ENCODE results near the gene STIM1.
A peak's percentile ranks its signal among the peaks of the same experiment; 100 is the strongest.

The STIM1 gene

DNA sequence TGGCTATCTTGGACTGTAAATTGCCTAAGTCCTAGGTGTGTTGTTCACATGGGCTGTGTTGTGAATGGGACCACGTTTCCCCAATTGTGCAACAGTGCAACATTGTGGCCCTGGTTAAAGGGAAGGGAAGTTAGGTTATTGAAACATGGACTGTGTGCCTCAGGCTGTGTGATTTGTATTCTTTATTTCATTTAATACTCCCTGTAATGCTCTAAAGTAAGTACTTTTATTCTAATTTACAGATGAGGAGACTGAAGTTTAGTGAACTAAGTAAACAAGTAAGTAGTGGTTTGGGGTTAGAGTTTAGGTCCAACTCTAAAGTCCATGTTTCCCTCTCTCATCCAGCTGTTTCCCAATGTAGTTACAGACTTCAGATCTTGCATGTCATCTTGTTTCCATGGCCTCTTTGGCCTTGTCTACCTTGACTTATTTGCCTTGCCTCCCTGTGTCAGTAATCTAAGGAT is 77.7 kb downstream of the STIM1 start:
- no peak for DNase-seq
- in situ Hi-C loops (cut with MboI; ENCODE audit: low pct_unique_long_range_greater_than_20kb, low sequenced_read_pairs) = no loop called here

DNA sequence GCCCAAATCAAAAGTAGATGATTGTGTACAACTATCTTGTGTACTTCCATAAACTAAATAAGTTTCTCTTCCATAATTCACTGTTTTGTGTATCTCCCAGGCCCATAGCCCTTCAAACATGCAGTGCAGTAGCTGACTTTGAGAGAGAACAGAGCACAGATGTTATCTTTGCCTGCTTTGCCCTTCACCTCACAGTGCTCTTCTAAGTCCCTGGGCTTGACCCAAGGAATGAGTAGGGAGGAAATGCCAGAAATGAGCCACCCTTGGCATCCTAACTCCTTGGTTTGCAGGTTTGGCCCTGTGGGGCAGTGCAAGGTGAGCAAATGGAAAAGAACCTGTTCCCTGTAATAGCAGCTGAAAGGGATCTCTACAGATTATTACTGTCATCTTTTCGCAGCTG is 79.2 kb downstream of the STIM1 start:
- in situ Hi-C loops (cut with MboI; ENCODE audit: low pct_unique_long_range_greater_than_20kb, low sequenced_read_pairs) = no loop called here

DNA sequence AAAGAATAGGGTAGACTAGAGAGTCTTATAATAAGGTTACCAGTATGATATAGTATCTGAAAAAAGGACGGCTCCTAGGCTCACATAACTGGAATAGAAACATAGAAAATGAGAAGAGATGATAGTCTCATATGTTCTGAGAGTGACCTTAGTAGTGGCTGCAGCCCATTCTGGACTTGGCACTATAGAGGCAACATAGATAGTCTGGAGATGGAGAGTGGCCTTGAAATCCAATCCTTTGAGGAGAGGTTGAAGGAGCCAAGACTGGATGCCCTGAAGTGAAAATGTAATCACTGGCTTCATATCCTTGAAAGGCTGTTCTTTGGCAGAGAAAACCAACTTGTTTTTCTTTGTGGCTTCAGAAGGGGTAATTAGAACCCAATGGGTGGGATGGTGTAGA is 81.1 kb downstream of the STIM1 start:
- in situ Hi-C loops (cut with MboI; ENCODE audit: low pct_unique_long_range_greater_than_20kb, low sequenced_read_pairs) = no loop called here
- no peak for DNase-seq

More for the DNA sequence above, 79.2 kb downstream of the STIM1 start:
- no peak for DNase-seq

DNA sequence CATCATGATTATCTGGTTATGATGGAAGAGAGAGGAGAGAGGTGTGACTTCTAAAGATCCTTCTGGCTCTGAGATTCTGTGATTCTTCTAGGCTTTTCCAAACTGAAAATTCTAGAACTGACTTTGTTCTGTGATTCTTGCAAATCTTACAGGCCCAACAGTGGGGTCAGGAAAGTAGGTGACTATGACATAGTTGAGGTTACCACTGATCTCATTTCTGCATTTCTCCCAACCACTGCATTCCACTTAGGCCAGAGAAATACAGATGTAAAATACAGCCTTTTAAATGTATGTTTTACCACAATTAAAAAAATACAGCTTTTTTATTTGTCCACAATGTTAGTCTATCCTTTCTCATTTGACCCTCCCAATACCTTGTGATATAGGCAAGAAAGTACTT is 83.7 kb downstream of the STIM1 start:
- DNase-seq = no peak
- in situ Hi-C loops (cut with MboI; ENCODE audit: low pct_unique_long_range_greater_than_20kb, low sequenced_read_pairs) = no loop called here

DNA sequence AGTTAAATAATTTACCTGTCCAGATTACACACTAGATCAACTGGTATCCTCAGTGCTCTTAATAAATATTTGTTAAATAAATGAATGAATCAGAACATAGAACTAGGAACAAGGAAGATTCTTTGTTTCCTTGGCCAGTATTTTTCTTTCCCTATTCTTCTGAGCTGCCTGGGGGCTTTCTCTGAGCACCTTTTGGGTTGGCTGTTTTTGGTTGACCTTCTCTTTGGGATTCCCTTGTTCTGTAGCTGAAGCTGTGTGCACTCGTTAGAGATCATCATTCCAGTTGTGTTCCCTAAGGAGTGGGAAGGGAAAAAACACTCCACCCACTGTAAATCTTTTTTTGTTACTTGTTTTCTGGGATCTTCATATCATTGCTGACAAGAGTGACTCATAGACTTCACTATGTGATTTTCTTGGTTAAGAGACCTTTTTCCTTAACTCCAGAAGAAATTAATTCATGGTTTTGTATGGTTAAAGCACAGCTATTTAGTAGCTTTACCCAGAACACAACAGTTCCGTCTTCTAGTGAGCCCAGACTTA is 84.3 kb downstream of the STIM1 start:
- no peak for DNase-seq
- in situ Hi-C loops (cut with MboI; ENCODE audit: low pct_unique_long_range_greater_than_20kb, low sequenced_read_pairs) = no loop called here

DNA sequence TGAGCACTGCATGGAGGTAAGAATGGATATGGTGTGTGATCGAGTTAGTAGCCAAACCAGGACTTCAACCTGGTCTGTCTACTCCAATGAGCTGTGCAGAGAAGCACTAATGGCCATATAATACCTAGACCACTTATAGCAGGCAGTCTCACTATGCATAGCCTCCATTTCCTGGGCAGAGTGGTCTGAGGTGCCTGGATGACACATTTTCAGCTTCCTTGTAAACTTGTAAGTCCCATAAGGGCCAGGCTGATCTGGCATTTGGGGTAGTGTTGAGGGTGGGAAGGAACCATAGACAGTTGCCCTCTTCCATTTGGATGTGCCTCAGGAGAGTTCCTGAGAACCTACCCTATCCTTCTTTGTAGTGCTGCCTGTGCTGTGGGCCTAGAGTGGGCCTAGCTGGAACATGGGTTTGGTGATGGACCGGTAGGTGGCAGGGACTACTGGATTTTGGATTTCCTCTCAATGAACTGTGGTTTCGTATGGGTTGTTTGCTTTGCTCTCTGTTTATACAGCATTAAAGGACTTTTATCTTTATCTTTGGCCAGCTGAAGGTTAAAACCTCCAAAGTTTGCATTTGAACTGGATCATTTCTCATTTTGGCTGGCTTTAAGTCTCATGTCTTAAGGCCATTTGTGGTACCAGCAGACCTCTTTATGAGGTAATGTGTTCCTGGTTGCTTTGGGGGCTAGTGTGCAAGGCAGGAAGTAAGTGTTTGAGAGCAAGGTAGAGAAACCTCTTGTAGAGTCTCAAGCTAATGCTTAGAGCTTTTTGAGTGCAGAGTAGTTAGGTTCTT is 86.9 kb downstream of the STIM1 start:
- in situ Hi-C loops (cut with MboI; ENCODE audit: low pct_unique_long_range_greater_than_20kb, low sequenced_read_pairs) = no loop called here
- peak; percentile 16 for DNase-seq

DNA sequence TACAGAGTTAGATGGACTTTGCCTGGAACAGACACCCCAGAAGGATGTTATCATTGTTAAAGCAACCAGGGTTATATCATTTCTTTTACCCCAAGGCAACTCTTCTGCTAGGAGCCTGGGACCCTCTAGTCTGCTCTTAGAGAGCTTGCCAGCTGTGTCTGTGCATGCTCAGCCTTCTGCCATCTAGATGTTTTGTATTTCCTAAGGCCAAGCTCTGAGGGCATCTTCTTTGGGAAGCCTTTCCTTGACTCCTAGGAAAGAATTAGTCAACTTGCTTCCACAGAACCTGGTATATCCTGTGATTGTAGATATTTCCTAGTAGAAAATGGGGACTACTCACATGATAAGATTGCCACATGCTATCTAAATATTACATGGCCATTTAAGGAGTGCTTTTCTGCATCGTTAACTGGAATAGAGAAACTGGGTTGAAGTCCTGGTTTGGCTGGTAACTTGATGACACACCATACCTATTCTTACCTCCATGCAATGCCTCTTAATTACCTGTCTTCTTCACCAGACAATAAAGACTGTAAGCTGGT is 87.6 kb downstream of the STIM1 start:
- DNase-seq = no peak
- in situ Hi-C loops (cut with MboI; ENCODE audit: low pct_unique_long_range_greater_than_20kb, low sequenced_read_pairs) = no loop called here

DNA sequence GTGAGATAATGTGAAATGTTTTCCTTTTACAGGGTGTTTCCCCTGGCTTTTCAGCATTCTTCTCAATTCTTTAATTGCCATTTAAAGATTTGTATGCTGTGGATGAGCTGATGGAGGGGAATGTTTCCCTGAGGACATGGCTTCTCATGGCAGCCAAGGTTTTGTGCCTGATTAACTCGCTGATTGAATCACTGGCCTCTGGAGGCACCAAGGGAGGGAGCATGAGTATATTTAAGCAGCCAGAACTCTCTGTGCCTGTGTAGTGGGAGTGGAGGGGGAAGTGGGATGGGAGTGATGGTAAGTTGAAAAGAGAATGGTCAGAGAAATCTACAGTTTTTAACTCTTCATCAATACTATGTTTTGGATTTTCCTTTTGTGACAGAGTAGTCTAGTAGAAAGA is 88.7 kb downstream of the STIM1 start:
- DNase-seq = no peak
- in situ Hi-C loops (cut with MboI; ENCODE audit: low pct_unique_long_range_greater_than_20kb, low sequenced_read_pairs) = no loop called here

DNA sequence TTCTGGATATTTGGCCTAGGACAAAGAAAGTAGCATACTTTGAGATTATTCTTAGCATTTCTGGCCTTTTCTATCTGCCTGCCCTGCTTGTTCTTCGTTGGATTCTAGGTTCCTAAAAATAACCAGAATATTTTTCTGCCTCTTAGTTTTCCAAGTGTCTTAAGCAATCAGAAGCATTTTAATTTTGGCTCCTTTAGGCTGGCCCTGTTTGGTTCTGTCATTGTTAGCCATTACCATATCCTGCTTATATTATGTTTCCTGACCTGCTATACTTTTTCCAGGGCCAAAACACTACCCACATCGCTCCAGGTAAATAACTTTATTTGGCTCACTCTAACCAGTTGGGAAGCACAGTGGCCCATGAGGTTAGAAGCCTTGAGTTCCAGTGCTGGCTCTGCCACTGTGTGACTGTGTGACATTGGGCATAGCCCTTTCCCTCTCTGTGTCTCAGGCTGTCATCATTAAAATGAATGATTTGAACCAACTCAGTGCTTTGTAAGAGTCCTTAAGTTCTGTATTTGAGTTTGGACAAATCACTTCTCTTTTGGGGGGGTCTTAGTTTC is 91.1 kb downstream of the STIM1 start:
- no peak for DNase-seq
- in situ Hi-C loops (cut with MboI; ENCODE audit: low pct_unique_long_range_greater_than_20kb, low sequenced_read_pairs) = no loop called here

DNA sequence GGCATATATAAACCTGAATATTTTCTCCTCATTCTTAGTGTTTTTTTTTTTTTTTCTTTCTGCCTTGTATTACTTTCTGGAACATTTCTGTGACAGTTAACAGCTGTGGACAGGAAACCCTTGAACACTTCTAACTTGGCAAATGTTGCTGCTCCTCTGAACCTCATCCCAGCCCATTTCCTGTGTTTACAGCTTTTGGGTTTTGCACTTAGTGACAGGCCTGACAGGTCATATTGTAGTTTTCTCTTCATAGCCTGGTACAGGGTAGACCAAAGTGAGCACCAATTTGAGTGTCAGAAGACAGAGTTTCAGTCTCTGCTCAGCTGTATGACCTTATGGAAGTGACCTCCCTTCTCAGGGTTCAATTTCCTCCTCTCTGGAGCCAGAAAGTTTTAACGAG is 91.6 kb downstream of the STIM1 start:
- peak; percentile 81 for DNase-seq
- in situ Hi-C loops (cut with MboI; ENCODE audit: low pct_unique_long_range_greater_than_20kb, low sequenced_read_pairs) = no loop called here

DNA sequence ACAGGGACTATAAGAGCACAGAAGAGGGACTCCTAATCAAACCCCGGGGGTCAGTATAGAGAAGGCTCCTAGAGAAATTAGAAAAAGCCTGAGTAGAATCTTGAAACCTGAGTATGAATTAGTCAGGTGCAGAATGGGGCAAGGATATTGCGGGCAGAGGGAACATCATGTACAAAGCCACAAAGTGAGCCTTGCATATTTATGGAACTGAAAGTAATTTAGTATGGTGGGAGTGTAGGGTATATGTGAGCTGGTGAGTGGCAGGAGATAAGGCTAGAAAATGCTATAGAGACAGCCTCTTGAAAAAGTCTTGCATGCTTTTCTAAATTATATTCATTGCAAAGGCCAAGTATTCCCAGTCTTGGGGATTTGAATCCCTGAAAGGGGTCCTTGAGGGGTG is 93.7 kb downstream of the STIM1 start:
- in situ Hi-C loops (cut with MboI; ENCODE audit: low pct_unique_long_range_greater_than_20kb, low sequenced_read_pairs) = no loop called here
- peak; percentile 75 for DNase-seq

DNA sequence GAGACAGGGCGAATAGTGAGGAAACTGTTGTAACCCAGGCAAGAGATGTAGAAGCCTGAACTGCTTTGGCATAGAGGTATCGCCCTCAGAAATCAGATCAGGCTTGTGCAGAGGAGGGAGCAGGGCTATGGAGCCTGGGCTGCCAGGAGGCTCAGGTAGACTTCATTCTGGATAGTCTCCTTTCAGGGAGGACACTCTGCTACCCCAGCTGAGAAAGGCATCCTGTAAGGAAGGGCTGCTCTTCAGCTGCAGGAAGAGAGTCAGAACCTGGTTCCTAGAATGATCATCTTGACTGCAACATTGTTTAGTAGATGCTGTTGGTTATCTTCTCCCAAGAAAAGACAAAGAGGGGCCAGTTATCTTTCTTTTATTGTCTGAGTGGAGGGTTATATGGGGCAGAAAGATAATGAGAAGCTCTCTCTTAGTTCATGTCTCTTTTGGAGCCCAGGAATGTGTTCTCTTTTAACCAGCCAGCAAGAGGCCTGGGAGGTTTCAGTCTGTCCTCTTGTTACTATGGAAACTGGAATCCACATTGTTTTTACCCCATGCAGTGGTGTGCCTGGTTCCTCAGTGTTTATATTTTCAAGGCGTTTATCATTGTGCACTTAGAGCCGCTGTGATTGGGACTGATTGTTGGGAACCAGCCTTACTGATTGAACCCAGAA is 95.7 kb downstream of the STIM1 start:
- in situ Hi-C loops (cut with MboI; ENCODE audit: low pct_unique_long_range_greater_than_20kb, low sequenced_read_pairs) = no loop called here
- DNase-seq = no peak

DNA sequence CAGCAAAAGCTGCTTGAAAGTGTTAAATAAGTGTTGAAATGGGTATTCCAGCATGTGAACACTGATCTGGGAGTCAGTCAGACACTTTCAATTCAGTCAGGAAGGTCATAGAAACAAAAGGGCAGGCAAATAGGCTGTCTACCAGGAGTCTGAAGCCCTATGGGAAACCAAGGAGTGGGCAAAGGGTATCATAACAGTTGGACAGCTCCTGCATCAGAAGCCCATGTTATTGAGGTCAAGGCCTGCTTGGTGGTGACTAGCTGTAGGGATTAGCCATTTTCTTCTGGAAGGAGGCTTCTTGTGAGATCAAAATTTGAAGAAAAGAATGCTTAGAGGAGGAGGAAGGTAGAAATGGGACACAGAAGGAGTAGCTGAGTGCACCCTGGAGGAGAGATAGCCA is 97.3 kb downstream of the STIM1 start:
- DNase-seq = no peak
- in situ Hi-C loops (cut with MboI; ENCODE audit: low pct_unique_long_range_greater_than_20kb, low sequenced_read_pairs) = no loop called here

DNA sequence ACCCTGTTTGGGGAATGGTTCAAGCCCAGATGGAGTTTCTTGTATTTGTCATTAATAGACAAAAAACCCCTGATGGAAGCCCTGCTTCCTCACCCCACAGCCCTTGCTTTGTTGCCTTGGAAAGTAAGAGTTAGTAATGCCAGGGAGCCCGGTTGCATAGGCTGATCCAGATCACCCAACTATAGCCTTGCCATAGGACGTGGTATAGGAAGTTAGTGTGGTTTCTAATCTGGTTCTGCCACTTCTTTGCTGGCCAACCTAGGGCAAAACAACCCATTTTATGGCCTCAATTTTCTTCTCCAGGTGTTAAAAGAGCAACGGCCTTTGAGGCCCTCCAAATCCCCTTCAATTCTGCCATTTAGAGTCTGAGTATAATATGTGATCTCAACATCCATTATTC is 97.9 kb downstream of the STIM1 start:
- DNase-seq = no peak
- in situ Hi-C loops (cut with MboI; ENCODE audit: low pct_unique_long_range_greater_than_20kb, low sequenced_read_pairs) = no loop called here

DNA sequence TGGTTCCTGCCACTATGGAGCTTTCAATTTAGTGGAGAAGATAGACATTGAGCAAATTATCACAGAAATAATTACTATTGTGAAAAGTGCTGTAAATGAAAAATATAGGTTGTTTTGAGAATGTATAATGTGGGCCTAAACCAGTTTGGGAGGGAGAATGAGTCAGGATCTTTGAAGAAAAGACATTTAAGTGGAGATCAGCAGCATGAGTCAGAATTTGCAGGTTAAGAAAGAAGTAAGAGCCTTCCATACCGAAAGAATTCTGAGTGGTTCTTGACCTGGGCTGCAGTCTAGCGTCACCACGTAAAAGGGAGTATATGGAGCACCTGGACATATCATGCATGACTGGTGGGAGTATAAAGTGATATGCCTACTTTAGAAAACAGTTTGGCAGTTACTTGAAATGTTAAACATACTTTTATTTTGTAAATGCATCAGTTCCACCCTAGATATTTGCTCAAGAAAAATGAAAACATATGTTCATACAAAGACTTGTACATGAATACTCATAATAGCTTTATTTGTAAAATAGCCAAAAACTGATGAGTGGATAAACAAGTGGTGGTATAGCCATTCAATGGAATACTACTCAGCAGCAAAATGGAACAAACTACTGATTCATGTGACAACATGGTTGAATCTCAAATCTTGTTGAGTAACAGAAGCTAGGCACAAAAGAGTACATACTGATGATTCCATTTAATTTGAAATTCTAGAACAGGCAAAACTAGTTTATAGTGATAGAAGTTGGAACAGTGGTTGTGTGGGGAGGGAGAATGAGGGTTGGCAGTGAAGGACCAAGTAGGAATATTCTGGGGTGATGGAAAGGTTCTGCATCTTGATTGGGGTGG is 99.2 kb downstream of the STIM1 start:
- in situ Hi-C loops (cut with MboI; ENCODE audit: low pct_unique_long_range_greater_than_20kb, low sequenced_read_pairs) = no loop called here
- DNase-seq = no peak

DNA sequence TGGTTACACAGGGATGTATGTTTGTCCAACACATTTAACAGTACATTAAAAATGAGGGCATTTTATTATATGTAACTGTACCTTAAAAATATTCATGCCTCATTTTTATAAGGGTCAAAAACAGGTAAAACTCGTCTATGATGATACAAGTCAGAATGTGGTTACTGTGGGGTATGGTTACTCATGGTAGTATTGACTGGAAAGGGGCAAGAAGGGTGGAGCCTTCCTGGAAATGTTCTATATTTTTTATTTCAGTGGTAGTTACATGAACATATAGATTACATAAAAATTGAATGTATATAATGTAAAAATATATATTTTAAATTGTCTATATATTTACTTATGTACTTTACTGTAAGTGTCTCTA is 99.8 kb downstream of the STIM1 start:
- in situ Hi-C loops (cut with MboI; ENCODE audit: low pct_unique_long_range_greater_than_20kb, low sequenced_read_pairs) = no loop called here
- DNase-seq = no peak

DNA sequence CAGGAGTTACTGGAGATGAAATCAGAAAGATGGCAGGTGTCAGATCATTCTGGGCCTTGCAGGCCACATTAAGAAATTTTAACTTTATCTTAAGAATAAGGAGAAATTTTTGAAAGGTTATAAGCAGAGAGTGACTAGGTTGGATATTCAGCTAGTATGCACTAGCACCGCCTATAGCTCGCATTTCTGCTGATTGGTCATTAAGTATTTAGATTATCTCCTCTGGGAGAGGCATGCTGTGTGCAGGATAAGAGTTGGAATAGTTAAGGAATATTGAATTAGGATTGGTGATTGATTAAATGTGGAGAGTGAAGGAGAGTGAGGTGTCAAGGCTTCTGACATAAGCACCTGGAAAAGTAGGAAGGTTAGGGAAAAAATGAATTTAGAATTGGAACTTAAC is 100.6 kb downstream of the STIM1 start:
- in situ Hi-C loops (cut with MboI; ENCODE audit: low pct_unique_long_range_greater_than_20kb, low sequenced_read_pairs) = no loop called here
- no peak for DNase-seq

DNA sequence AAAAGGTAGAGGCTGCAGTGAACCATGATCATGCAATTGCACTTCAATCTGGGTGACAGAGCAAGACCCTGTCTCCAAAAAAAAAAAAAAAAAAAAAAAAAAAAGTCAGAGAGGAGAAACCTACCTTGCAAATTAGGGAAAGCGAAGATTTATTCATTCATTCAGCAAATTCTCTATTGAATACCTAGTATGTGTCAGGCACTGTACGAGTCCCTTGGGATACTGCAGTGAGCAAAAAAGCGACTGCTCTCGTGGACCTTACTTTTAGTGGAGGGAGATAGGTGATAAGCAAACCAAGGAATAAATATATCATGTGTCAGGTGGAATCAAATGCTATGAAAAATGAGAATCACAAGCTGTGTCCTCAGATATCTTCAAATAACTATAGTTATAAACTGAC is 101.3 kb downstream of the STIM1 start:
- in situ Hi-C loops (cut with MboI; ENCODE audit: low pct_unique_long_range_greater_than_20kb, low sequenced_read_pairs) = no loop called here
- DNase-seq = no peak

DNA sequence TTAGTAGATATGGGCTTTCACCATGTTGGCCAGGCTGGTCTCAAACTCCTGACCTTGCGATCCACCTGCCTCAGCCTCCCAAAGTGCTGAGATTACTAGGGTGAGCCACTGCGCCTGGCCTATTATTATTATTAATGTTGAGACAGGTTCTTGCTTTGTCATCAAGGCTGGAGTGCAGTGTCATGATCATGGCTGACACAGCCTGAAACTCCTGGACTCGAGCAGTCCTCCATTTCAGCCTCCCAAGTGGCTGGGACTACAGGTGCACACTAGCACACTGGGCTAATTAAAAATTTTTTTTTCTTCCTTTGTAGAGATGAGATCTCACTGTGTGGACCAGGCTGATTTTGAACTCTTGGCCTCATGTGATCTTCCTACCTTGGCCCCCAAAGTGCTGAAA is 102.0 kb downstream of the STIM1 start:
- in situ Hi-C loops (cut with MboI; ENCODE audit: low pct_unique_long_range_greater_than_20kb, low sequenced_read_pairs) = no loop called here
- DNase-seq = no peak

Data from KBM-7 (cell line).